OCI-LY1 (cell line): ENCODE measurements around the gene MRPS14.

Source experiments
- H2AFZ ChIP-seq: fragments of 200-600 bp; sonication (generic), shearing (Covaris generic); 2 replicates; pipeline ENCODE4 v1.6.0; 2014; ENCODE audit warnings: antibody characterized with exemption, mild to moderate bottlenecking, low read length
- H3F3A ChIP-seq: fragments of 200-600 bp; sonication (generic), shearing (Covaris generic); 2 replicates; pipeline ENCODE4 v1.6.0; 2014; ENCODE audit warnings: mild to moderate bottlenecking, antibody characterized with exemption, low read length, moderate library complexity; ENCODE audit not compliant: insufficient read depth
- H3K27ac ChIP-seq: fragments of 200-600 bp; sonication (generic); 2 replicates; pipeline ENCODE4 v1.5.1; 2014; ENCODE audit warnings: low read length, mixed run types, mild to moderate bottlenecking, low read depth; ENCODE audit not compliant: poor library complexity, severe bottlenecking
- H3K27me3 ChIP-seq: fragments of 200-600 bp; sonication (generic); 2 replicates; pipeline ENCODE4 v1.6.0; 2014; ENCODE audit warnings: antibody characterized with exemption, mild to moderate bottlenecking, low read length, moderate library complexity; ENCODE audit not compliant: insufficient read depth
- H3K36me3 ChIP-seq: fragments of 200-600 bp; sonication (generic); 2 replicates; pipeline ENCODE4 v1.6.1; 2014; ENCODE audit warnings: mild to moderate bottlenecking, antibody characterized with exemption, low read length, moderate library complexity, mixed read lengths; ENCODE audit not compliant: insufficient read depth
- H3K4me1 ChIP-seq: fragments of 200-600 bp; sonication (generic); 2 replicates; pipeline ENCODE4 v1.5.1; 2014; ENCODE audit warnings: mild to moderate bottlenecking, low read length, moderate library complexity; ENCODE audit not compliant: insufficient read depth, severe bottlenecking
- H3K4me2 ChIP-seq: fragments of 200-600 bp; sonication (generic), shearing (Covaris generic); 2 replicates; pipeline ENCODE4 v1.6.1; 2014; ENCODE audit warnings: low read length
- H3K4me3 ChIP-seq: fragments of 200-600 bp; sonication (generic); 2 replicates; pipeline ENCODE4 v1.5.1; 2014; ENCODE audit warnings: low read length, low read depth, mild to moderate bottlenecking, mixed read lengths; ENCODE audit not compliant: poor library complexity, severe bottlenecking
- H3K79me2 ChIP-seq: fragments of 200-600 bp; shearing (Covaris generic); 2 replicates; pipeline ENCODE4 v1.6.1; 2016; ENCODE audit warnings: mixed run types, low read length, mixed read lengths; ENCODE audit not compliant: insufficient read depth
- H3K9ac ChIP-seq: fragments of 200-600 bp; sonication (generic), shearing (Covaris generic); 2 replicates; pipeline ENCODE4 v1.6.1; 2014; ENCODE audit warnings: mild to moderate bottlenecking, low read length, mixed read lengths
- H3K9me2 ChIP-seq: fragments of 200-600 bp; sonication (generic), shearing (Covaris generic); 2 replicates; pipeline ENCODE4 v1.6.1; 2014; ENCODE audit warnings: low read depth, mild to moderate bottlenecking, low read length, mixed read lengths
- H3K9me3 ChIP-seq: fragments of 200-600 bp; shearing (Covaris generic); 2 replicates; pipeline ENCODE4 v1.6.1; 2014; ENCODE audit warnings: low read length, mixed read lengths
- H4K20me1 ChIP-seq: fragments of 200-600 bp; sonication (generic), shearing (Covaris generic); 2 replicates; pipeline ENCODE4 v1.6.0; 2016; ENCODE audit warnings: mild to moderate bottlenecking, low read length; ENCODE audit not compliant: insufficient read depth
- CTCF ChIP-seq: fragments of 200-600 bp; sonication (generic), shearing (Covaris generic); IDR thresholded peaks from 2 replicates; pipeline ENCODE4 v1.5.1; 2017; ENCODE audit warnings: mild to moderate bottlenecking, antibody characterized with exemption, low read length, moderate library complexity, mixed read lengths
- EZH2 ChIP-seq: fragments of 200-600 bp; sonication (generic), shearing (Covaris generic); IDR thresholded peaks from 2 replicates; pipeline ENCODE4 v1.8.0; 2017; ENCODE audit warnings: borderline replicate concordance, mixed run types, mild to moderate bottlenecking, antibody characterized with exemption, low read length, moderate library complexity, mixed read lengths

Gene MRPS14

GRCh38 chr1:174975764-174976163 lies 47.5 kb downstream of the MRPS14 start:
- no peak overlapping the region for H3K4me2 ChIP-seq
- H3K9me2 ChIP-seq = no peaks in the 10 kb centered on the region
- TF ChIP-seq CTCF (no peak), EZH2 (no peak)
- H3K36me3 ChIP-seq = peaks cover 76% of the 10 kb centered on the region
- no peaks in the 10 kb centered on the region for H3K4me1 ChIP-seq
- no peak overlapping the region for H3K27ac ChIP-seq
- no peaks in the 10 kb centered on the region for H3K9me3 ChIP-seq
- H3F3A ChIP-seq = no peaks in the 10 kb centered on the region
- no peaks in the 10 kb centered on the region for H3K27me3 ChIP-seq
- H2AFZ ChIP-seq = no peak overlapping the region
- no peak overlapping the region for H3K4me3 ChIP-seq
- no peaks in the 10 kb centered on the region for H3K79me2 ChIP-seq
- H3K9ac ChIP-seq = no peak overlapping the region
- H4K20me1 ChIP-seq = no peaks in the 10 kb centered on the region

- H3K36me3 ChIP-seq = peaks cover 72% of the 10 kb centered on the region
- no peak overlapping the region for H3K27ac ChIP-seq
- no peak overlapping the region for H2AFZ ChIP-seq
These were observed 48.5 kb downstream of the MRPS14 start for GRCh38 chr1:174974711-174975119.

GRCh38 chr1:174971902-174972301 lies 51.3 kb downstream of the MRPS14 start:
- no peaks in the 10 kb centered on the region for H3K9me3 ChIP-seq

More at GRCh38 chr1:174974711-174975119, 48.5 kb downstream of the MRPS14 start:
- TF ChIP-seq CTCF = no peak
- no peak for TF ChIP-seq EZH2
- Histone ChIP-seq H3F3A (no peaks in the 10 kb centered on the region), H3K4me2 (no peak overlapping the region), H4K20me1 (no peaks in the 10 kb centered on the region), H3K9me3 (no peaks in the 10 kb centered on the region), H3K4me3 (no peak overlapping the region), H3K79me2 (no peaks in the 10 kb centered on the region), H3K27me3 (no peaks in the 10 kb centered on the region), H3K9me2 (no peaks in the 10 kb centered on the region), H3K9ac (no peak overlapping the region), H3K4me1 (no peaks in the 10 kb centered on the region)

More at GRCh38 chr1:174971902-174972301, 51.3 kb downstream of the MRPS14 start:
- Histone ChIP-seq H3K27me3 (no peaks in the 10 kb centered on the region), H3K9me2 (no peaks in the 10 kb centered on the region), H3K36me3 (peaks cover 55% of the 10 kb centered on the region), H3F3A (no peaks in the 10 kb centered on the region), H2AFZ (no peak overlapping the region), H3K9ac (no peak overlapping the region), H3K79me2 (no peaks in the 10 kb centered on the region), H3K27ac (no peak overlapping the region), H3K4me1 (peaks cover 28% of the 10 kb centered on the region), H4K20me1 (no peaks in the 10 kb centered on the region), H3K4me3 (no peak overlapping the region), H3K4me2 (no peak overlapping the region)
- TF ChIP-seq CTCF (no peak), EZH2 (no peak)
